ENCODE data around the gene CDC34. TPM values are rescaled to one million over a fixed set of nuclear protein-coding genes. Genes with fewer than 3 reads are reported as not detected.

CDC34 gene
- total RNA-seq, 1 donor from 2014 or later: 111 TPM

DNA sequence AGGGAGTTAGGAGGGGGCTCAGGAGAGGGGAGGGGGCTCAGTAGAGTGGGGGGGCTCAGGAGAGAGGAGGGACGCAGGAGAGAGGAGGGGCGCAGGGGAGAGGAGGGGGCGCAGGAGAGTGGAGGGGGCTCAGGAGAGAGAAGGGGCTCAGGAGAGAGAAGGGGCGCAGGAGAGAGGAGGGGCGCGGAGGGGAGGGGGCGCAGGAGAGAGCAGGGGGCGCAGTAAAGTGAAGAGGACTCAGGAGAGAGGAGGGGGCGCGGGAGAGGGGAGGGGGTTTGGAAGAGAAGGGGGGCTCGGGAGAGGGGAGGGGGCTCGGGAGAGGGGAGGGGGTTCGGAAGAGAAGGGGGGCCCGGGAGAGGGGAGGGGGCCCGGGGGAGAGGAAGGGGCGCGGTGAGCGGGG is 34.6 kb upstream of the CDC34 start:
- no peak overlapping the region for H3K4me3 Mint-ChIP-seq
- no peak overlapping the region for H3K27ac Mint-ChIP-seq (ENCODE audit: unreplicated experiment)
- H3K27me3 Mint-ChIP-seq (ENCODE audit: low read depth): peaks cover 45% of the 10 kb centered on the region

DNA sequence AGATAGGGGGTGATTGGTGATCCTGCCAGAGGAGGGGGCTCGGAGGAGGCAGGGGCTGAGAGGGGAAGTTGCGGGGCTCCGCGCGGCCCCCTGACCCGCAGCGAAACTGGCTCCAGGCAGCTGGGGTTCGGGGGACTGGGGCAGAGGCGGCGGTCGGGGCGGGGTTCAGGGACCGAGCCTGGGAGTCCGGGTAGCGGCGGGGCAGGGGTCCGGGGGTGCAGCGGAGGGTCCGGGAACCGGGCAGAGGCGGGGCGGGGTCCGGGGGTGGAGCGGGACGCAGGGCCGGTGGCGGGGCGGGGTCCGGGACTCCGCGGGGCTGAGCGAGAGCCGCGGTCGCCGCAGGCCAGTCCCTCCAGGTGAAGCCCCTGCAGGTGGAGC is 34.1 kb upstream of the CDC34 start:
- Mint-ChIP-seq H3K4me3 (no peak overlapping the region), H3K4me1 (peaks cover 7% of the 10 kb centered on the region), H3K9me3 (no peaks in the 10 kb centered on the region), H3K27ac (ENCODE audit: unreplicated experiment) (no peak overlapping the region), H3K27me3 (ENCODE audit: low read depth) (peaks cover 50% of the 10 kb centered on the region), H3K36me3 (ENCODE audit: low read depth) (peaks cover 9% of the 10 kb centered on the region)
- TF ChIP-seq, protein P1, sequence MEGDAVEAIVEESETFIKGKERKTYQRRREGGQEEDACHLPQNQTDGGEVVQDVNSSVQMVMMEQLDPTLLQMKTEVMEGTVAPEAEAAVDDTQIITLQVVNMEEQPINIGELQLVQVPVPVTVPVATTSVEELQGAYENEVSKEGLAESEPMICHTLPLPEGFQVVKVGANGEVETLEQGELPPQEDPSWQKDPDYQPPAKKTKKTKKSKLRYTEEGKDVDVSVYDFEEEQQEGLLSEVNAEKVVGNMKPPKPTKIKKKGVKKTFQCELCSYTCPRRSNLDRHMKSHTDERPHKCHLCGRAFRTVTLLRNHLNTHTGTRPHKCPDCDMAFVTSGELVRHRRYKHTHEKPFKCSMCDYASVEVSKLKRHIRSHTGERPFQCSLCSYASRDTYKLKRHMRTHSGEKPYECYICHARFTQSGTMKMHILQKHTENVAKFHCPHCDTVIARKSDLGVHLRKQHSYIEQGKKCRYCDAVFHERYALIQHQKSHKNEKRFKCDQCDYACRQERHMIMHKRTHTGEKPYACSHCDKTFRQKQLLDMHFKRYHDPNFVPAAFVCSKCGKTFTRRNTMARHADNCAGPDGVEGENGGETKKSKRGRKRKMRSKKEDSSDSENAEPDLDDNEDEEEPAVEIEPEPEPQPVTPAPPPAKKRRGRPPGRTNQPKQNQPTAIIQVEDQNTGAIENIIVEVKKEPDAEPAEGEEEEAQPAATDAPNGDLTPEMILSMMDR (conservative IDR thresholded peaks at IDR 0.05): no peak
- no peak for DNase-seq (ENCODE audit: low read depth, low spot score)

More for the DNA sequence above, 34.6 kb upstream of the CDC34 start:
- Mint-ChIP-seq H3K9me3 (no peaks in the 10 kb centered on the region), H3K4me1 (peaks cover 5% of the 10 kb centered on the region), H3K36me3 (ENCODE audit: low read depth) (peaks cover 9% of the 10 kb centered on the region)
- no peak for DNase-seq (ENCODE audit: low read depth, low spot score)
- TF ChIP-seq, protein P1 (conservative IDR thresholded peaks at IDR 0.05): no peak

- Mint-ChIP-seq H3K4me3 (no peak overlapping the region), H3K27ac (ENCODE audit: unreplicated experiment) (no peak overlapping the region), H3K9me3 (no peaks in the 10 kb centered on the region), H3K4me1 (peaks cover 9% of the 10 kb centered on the region), H3K27me3 (ENCODE audit: low read depth) (peaks cover 52% of the 10 kb centered on the region), H3K36me3 (ENCODE audit: low read depth) (peaks cover 8% of the 10 kb centered on the region)
- no peak for DNase-seq (ENCODE audit: low read depth, low spot score)
- TF ChIP-seq, protein P1 (conservative IDR thresholded peaks at IDR 0.05): no peak
Measured at GRCh38 chr19:497869-498510, 33.6 kb upstream of the CDC34 start.

GRCh38 chr19:498511-498891 is 33.1 kb upstream of the CDC34 start:
- H3K4me1 Mint-ChIP-seq: peaks cover 9% of the 10 kb centered on the region

GRCh38 chr19:498977-499623 is 32.5 kb upstream of the CDC34 start:
- no peak overlapping the region for H3K27ac Mint-ChIP-seq (ENCODE audit: unreplicated experiment)
- no peak overlapping the region for H3K4me3 Mint-ChIP-seq
- peaks cover 5% of the 10 kb centered on the region for H3K36me3 Mint-ChIP-seq (ENCODE audit: low read depth)
- no peak for DNase-seq (ENCODE audit: low read depth, low spot score)
- H3K4me1 Mint-ChIP-seq: peaks cover 4% of the 10 kb centered on the region
- no peaks in the 10 kb centered on the region for H3K9me3 Mint-ChIP-seq
- TF ChIP-seq, protein P1 (conservative IDR thresholded peaks at IDR 0.05): no peak
- H3K27me3 Mint-ChIP-seq (ENCODE audit: low read depth): peaks cover 48% of the 10 kb centered on the region

More at GRCh38 chr19:498511-498891, 33.1 kb upstream of the CDC34 start:
- H3K27ac Mint-ChIP-seq (ENCODE audit: unreplicated experiment): no peak overlapping the region
- H3K36me3 Mint-ChIP-seq (ENCODE audit: low read depth): peaks cover 7% of the 10 kb centered on the region
- peaks cover 52% of the 10 kb centered on the region for H3K27me3 Mint-ChIP-seq (ENCODE audit: low read depth)
- no peak overlapping the region for H3K4me3 Mint-ChIP-seq
- TF ChIP-seq, protein P1 (conservative IDR thresholded peaks at IDR 0.05): no peak
- no peak for DNase-seq (ENCODE audit: low read depth, low spot score)
- H3K9me3 Mint-ChIP-seq: no peaks in the 10 kb centered on the region

All from neural crest cell (in vitro differentiated cells).